Astrocyte (in vitro differentiated cells and primary cell): ENCODE results near the gene RPL7A. TPM values are rescaled to one million over a fixed set of nuclear protein-coding genes. Genes with fewer than 3 reads are reported as not detected.
A peak's percentile ranks its signal among the peaks of the same experiment; 100 is the strongest.

Experiments
- DNase-seq: peaks from one replicate; pipeline ENCODE4 v3.0.0-alpha.2; 2010; ENCODE audit warnings: low read depth
- FAIRE-seq: peaks from 2 replicates; lab custom pipeline; 2011; peaks lifted over from hg19 to GRCh38; lab: Jason Lieb, UNC
- H2AFZ ChIP-seq: 2 replicates; pipeline ENCODE4 v1.6.0; 2012; ENCODE audit warnings: low read depth, low read length, inconsistent platforms
- H3K27ac ChIP-seq: 2 replicates; pipeline ENCODE4 v1.5.1; 2011; ENCODE audit warnings: low read depth, low read length, inconsistent platforms
- H3K27me3 ChIP-seq: 2 replicates; pipeline ENCODE4 v1.6.0; 2011; ENCODE audit warnings: low read length, inconsistent platforms; ENCODE audit not compliant: insufficient read depth
- H3K36me3 ChIP-seq: 2 replicates; pipeline ENCODE4 v1.5.1; 2011; ENCODE audit warnings: low read length, inconsistent platforms; ENCODE audit not compliant: insufficient read depth
- H3K4me1 ChIP-seq: 2 replicates; pipeline ENCODE4 v1.5.1; 2011; ENCODE audit warnings: low read length, inconsistent platforms; ENCODE audit not compliant: insufficient read depth
- H3K4me2 ChIP-seq: 2 replicates; pipeline ENCODE4 v1.6.0; 2012; ENCODE audit warnings: low read length, inconsistent platforms
- H3K4me3 ChIP-seq: 2 replicates; pipeline ENCODE4 v1.5.1; 2011; ENCODE audit warnings: low read depth, mild to moderate bottlenecking, low read length, inconsistent platforms; ENCODE audit not compliant: insufficient read depth
- H3K79me2 ChIP-seq: 2 replicates; pipeline ENCODE4 v1.6.0; 2012; ENCODE audit warnings: mild to moderate bottlenecking, low read length, inconsistent platforms; ENCODE audit not compliant: insufficient read depth
- H3K9ac ChIP-seq: 2 replicates; pipeline ENCODE4 v1.6.0; 2012; ENCODE audit warnings: mild to moderate bottlenecking, low read length, inconsistent platforms
- H3K9me3 ChIP-seq: 2 replicates; pipeline ENCODE4 v1.5.1; 2012; ENCODE audit warnings: low read depth, mild to moderate bottlenecking, low read length, inconsistent platforms; ENCODE audit not compliant: insufficient read depth
- H4K20me1 ChIP-seq: 2 replicates; pipeline ENCODE4 v1.6.0; 2012; ENCODE audit warnings: low read length, inconsistent platforms; ENCODE audit not compliant: insufficient read depth
- H3K27ac Mint-ChIP-seq: one replicate; pipeline ENCODE4 v1.8.0; 2021; ENCODE audit warnings: mild to moderate bottlenecking, mixed read lengths; ENCODE audit not compliant: unreplicated experiment
- H3K27me3 Mint-ChIP-seq: one replicate; pipeline ENCODE4 v1.8.0; 2021; ENCODE audit warnings: low read depth, mixed read lengths; ENCODE audit not compliant: unreplicated experiment
- H3K36me3 Mint-ChIP-seq: one replicate; pipeline ENCODE4 v1.8.0; 2021; ENCODE audit warnings: low read depth, mixed read lengths; ENCODE audit not compliant: unreplicated experiment
- H3K4me1 Mint-ChIP-seq: one replicate; pipeline ENCODE4 v1.8.0; 2021; ENCODE audit warnings: low read depth, mixed read lengths; ENCODE audit not compliant: unreplicated experiment
- H3K4me3 Mint-ChIP-seq: one replicate; pipeline ENCODE4 v1.8.0; 2021; ENCODE audit warnings: mild to moderate bottlenecking, moderate library complexity, mixed read lengths; ENCODE audit not compliant: unreplicated experiment
- H3K9me3 Mint-ChIP-seq: one replicate; pipeline ENCODE4 v1.8.0; 2021; ENCODE audit warnings: mild to moderate bottlenecking, mixed read lengths; ENCODE audit not compliant: unreplicated experiment
- CTCF ChIP-seq: IDR thresholded peaks from 2 replicates; pipeline ENCODE4 v1.5.1; 2011; ENCODE audit warnings: low read depth, mild to moderate bottlenecking, inconsistent platforms, low read length, moderate library complexity; ENCODE audit not compliant: insufficient read depth
- EZH2 ChIP-seq: IDR thresholded peaks from 2 replicates; pipeline ENCODE4 v1.6.1; 2012; ENCODE audit warnings: mild to moderate bottlenecking, low read length, inconsistent platforms; ENCODE audit not compliant: insufficient read depth
- total RNA-seq: library from RNA; stranded (reverse); gene quantifications from 2 replicates; pipeline ENCODE4 v1.2.1, GENCODE V29; 2021

Gene RPL7A
- total RNA-seq, 1 donor from 2014 or later, result 1,364 TPM

DNA sequence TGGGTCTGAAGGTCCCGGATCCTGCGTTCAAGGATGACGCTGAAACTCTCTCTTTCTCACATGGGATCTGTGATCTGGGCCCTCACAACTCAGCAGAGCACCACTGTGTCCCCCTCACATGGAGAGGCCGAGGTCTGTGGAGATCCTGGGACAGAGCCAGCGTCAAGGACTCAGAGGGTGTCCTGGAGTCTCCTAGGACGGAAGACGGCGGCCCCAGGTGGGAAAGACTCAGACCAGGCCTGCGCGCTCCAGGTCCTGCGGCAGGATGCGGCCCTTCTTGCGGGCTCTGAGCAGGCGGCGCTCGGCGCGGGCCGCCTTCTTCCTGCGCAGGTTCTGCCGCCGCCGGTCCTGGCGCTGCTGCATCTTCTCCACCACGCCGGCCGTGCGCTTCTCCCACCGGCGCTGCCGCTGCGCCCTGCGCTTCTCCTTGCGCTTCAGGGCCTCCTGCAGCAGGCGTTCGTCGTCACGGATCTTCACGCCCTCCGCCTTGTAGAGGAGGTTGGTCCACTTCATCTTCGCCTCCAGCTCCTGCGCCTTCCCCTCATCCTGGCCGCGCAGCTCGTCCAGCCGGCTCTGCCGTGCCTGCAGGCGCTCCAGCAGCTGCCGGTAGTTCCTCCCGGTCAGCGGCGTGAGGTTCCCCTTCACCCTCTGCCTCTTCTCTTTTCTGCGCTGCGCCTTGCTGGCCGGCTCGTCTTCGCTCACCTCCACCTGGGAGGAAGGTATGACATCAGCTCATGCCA is 16.2 kb upstream of the RPL7A start:
- TF ChIP-seq EZH2 (no peak), CTCF (no peak)
- peaks cover 7% of the 10 kb centered on the region for H3K4me1 ChIP-seq
- H2AFZ ChIP-seq, result no peak overlapping the region
- H3K27ac ChIP-seq, result no peak overlapping the region
- peak overlapping the region; percentile 34 for H3K27ac Mint-ChIP-seq
- peaks cover 36% of the 10 kb centered on the region for H3K79me2 ChIP-seq
- peaks cover 19% of the 10 kb centered on the region for H3K36me3 Mint-ChIP-seq
- no peak overlapping the region for H3K4me3 ChIP-seq
- H3K9me3 ChIP-seq, result no peaks in the 10 kb centered on the region
- H3K9me3 Mint-ChIP-seq, result no peaks in the 10 kb centered on the region
- no peak for DNase-seq
- H3K27me3 ChIP-seq, result no peaks in the 10 kb centered on the region
- H3K4me3 Mint-ChIP-seq, result no peak overlapping the region
- no peak for FAIRE-seq
- H3K27me3 Mint-ChIP-seq, result peaks cover 1% of the 10 kb centered on the region
- H3K4me2 ChIP-seq, result no peak overlapping the region
- peaks cover 14% of the 10 kb centered on the region for H3K4me1 Mint-ChIP-seq
- H3K9ac ChIP-seq, result no peak overlapping the region
- H4K20me1 ChIP-seq, result peaks cover 40% of the 10 kb centered on the region
- H3K36me3 ChIP-seq, result peaks cover 24% of the 10 kb centered on the region

GRCh38 chr9:133332381-133332730 is 15.7 kb upstream of the RPL7A start:
- Mint-ChIP-seq H3K9me3 (no peaks in the 10 kb centered on the region), H3K27me3 (peaks cover 1% of the 10 kb centered on the region), H3K4me3 (no peak overlapping the region), H3K36me3 (peaks cover 19% of the 10 kb centered on the region), H3K27ac (no peak overlapping the region), H3K4me1 (peaks cover 14% of the 10 kb centered on the region)
- DNase-seq (no peak), FAIRE-seq (no peak)
- no peak overlapping the region for H2AFZ ChIP-seq
- no peaks in the 10 kb centered on the region for H3K27me3 ChIP-seq
- no peak overlapping the region for H3K9ac ChIP-seq
- no peak overlapping the region for H3K4me2 ChIP-seq
- H3K36me3 ChIP-seq, result peaks cover 24% of the 10 kb centered on the region
- H4K20me1 ChIP-seq, result peaks cover 40% of the 10 kb centered on the region
- peaks cover 7% of the 10 kb centered on the region for H3K4me1 ChIP-seq
- H3K9me3 ChIP-seq, result no peaks in the 10 kb centered on the region
- no peak overlapping the region for H3K4me3 ChIP-seq
- TF ChIP-seq CTCF, result no peak
- TF ChIP-seq EZH2, result no peak
- H3K79me2 ChIP-seq, result peaks cover 36% of the 10 kb centered on the region
- no peak overlapping the region for H3K27ac ChIP-seq

GRCh38 chr9:133333011-133333410 is 15.0 kb upstream of the RPL7A start:
- H3K36me3 Mint-ChIP-seq, result peaks cover 14% of the 10 kb centered on the region
- no peaks in the 10 kb centered on the region for H3K27me3 ChIP-seq
- peaks cover 7% of the 10 kb centered on the region for H3K4me1 ChIP-seq
- peaks cover 40% of the 10 kb centered on the region for H4K20me1 ChIP-seq
- H3K27ac ChIP-seq, result no peak overlapping the region
- no peaks in the 10 kb centered on the region for H3K9me3 Mint-ChIP-seq
- TF ChIP-seq CTCF (no peak), EZH2 (no peak)
- no peak for DNase-seq
- H3K79me2 ChIP-seq, result peaks cover 36% of the 10 kb centered on the region
- no peaks in the 10 kb centered on the region for H3K9me3 ChIP-seq
- no peaks in the 10 kb centered on the region for H3K27me3 Mint-ChIP-seq
- no peak overlapping the region for H3K4me3 ChIP-seq
- peaks cover 14% of the 10 kb centered on the region for H3K4me1 Mint-ChIP-seq
- H3K4me2 ChIP-seq, result no peak overlapping the region
- no peak overlapping the region for H3K27ac Mint-ChIP-seq
- H3K4me3 Mint-ChIP-seq, result peak overlapping the region; percentile 14
- peaks cover 24% of the 10 kb centered on the region for H3K36me3 ChIP-seq
- FAIRE-seq, result no peak
- H2AFZ ChIP-seq, result no peak overlapping the region
- no peak overlapping the region for H3K9ac ChIP-seq
